ENCODE results near the gene SUN2. TPM values are rescaled to one million over a fixed set of nuclear protein-coding genes. Genes with fewer than 3 reads are reported as not detected.

Gene SUN2
- total and polyA plus RNA-seq, 2 of the 8 experiments (the other 6 are each of a cell fraction or from before 2014, with no cell fraction given) = 5.1 to 10.5 TPM

- TF ChIP-seq GTF2F1 (IDR thresholded peaks at IDR 0.05; ENCODE audit: borderline replicate concordance, low read depth, low read length) (no peak), RFX5 (IDR thresholded peaks at IDR 0.05; ENCODE audit: borderline replicate concordance, low read depth, low read length) (no peak), NANOG (IDR thresholded peaks at IDR 0.05; ENCODE audit: insufficient read depth, low read depth, low read length, poor library complexity, severe bottlenecking) (no peak), TCF12 (IDR thresholded peaks at IDR 0.05; ENCODE audit: low read depth, low read length) (no peak)
These were observed 58.2 kb downstream of the SUN2 start (continued) for GRCh38 chr22:38697425-38698089.
